ENCODE results near the gene PDILT.

Gene PDILT

DNA sequence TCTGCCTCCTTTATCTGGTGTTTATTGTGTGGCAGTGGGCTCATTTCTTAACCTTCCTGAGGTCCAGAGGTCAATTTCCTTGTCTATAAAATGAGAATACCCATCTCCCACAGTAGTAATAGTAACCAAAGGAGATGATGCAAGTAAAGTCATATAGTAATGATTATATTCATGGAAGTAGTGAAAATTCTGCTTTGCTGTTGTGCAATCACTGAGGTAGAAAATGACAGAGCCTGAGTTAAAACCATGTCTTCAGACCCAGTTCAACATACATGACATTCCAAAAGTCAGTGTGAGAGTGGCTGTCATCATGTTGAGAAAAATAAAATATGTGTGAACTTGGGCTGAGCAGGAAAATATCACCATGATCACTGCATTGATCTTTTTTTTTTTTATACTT lies 51.2 kb downstream of the PDILT start:
- POLR2A ChIA-PET = no interaction called here
- DNase-seq (ENCODE audit: low read depth, low spot score) = no peak
- TF ChIP-seq, protein P1, sequence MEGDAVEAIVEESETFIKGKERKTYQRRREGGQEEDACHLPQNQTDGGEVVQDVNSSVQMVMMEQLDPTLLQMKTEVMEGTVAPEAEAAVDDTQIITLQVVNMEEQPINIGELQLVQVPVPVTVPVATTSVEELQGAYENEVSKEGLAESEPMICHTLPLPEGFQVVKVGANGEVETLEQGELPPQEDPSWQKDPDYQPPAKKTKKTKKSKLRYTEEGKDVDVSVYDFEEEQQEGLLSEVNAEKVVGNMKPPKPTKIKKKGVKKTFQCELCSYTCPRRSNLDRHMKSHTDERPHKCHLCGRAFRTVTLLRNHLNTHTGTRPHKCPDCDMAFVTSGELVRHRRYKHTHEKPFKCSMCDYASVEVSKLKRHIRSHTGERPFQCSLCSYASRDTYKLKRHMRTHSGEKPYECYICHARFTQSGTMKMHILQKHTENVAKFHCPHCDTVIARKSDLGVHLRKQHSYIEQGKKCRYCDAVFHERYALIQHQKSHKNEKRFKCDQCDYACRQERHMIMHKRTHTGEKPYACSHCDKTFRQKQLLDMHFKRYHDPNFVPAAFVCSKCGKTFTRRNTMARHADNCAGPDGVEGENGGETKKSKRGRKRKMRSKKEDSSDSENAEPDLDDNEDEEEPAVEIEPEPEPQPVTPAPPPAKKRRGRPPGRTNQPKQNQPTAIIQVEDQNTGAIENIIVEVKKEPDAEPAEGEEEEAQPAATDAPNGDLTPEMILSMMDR (IDR thresholded peaks at IDR 0.05; ENCODE audit: insufficient read depth, low read length, missing control alignments) = no peak
- no peak overlapping the region for H3K4me3 ChIP-seq (ENCODE audit: low read depth, low read length)
- CTCF ChIA-PET = no interaction called here

DNA sequence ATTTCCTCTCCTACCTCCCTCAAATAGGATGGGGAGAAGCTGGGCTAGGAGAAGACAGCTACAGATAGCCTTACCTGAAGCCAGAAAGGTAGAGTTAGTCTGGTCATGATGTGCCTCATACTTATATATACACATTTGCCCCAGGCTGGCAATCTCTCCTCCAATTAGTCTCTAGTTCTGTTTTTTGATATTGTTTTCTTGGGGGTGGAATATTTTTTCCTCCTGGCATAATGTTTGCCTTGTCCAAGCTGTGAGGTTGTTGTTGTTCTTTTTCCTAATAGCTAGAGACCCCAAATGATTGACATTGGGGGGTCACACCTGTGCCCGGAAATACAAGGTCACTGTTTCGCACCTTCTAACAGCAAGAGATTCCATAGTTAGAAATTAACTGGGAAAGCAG lies 51.9 kb downstream of the PDILT start, which contains the start of gene UMOD:
UMOD (minus strand) TSS at position 101 of the 400 bp plus-strand sequence. CDS start 1,978 bp downstream, outside the sequence.
- TF ChIP-seq, protein P1 (IDR thresholded peaks at IDR 0.05; ENCODE audit: insufficient read depth, low read length, missing control alignments) = no peak
- no peak for DNase-seq (ENCODE audit: low read depth, low spot score)
- H3K4me3 ChIP-seq (ENCODE audit: low read depth, low read length) = no peak within 1 kb of the TSS
- POLR2A ChIA-PET = no interaction called here
- CTCF ChIA-PET = no interaction called here

DNA sequence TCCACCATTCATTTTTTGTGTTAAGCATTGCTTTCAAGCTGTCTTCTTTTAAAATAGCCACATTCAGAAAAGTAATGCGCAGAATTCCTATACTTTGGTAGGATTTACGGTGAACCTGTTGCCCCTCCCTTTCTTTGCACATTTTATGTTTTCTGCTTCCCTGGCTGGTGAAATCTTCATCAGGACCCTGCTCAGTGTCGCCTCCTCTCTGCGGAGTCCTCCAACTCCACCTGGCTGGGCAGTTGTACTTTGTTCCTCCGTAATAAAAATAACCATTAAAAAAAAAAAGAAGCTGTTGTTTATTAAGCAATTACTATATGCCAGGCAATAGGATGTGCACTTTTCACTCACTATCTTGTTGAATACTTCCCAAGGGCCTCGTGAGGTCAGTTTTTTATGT lies 54.9 kb downstream of the PDILT start:
- ChIA-PET POLR2A (no interaction called here), CTCF (no interaction called here)
- TF ChIP-seq, protein P1 (IDR thresholded peaks at IDR 0.05; ENCODE audit: insufficient read depth, low read length, missing control alignments) = no peak
- no peak for DNase-seq (ENCODE audit: low read depth, low spot score)
- no peak overlapping the region for H3K4me3 ChIP-seq (ENCODE audit: low read depth, low read length)

DNA sequence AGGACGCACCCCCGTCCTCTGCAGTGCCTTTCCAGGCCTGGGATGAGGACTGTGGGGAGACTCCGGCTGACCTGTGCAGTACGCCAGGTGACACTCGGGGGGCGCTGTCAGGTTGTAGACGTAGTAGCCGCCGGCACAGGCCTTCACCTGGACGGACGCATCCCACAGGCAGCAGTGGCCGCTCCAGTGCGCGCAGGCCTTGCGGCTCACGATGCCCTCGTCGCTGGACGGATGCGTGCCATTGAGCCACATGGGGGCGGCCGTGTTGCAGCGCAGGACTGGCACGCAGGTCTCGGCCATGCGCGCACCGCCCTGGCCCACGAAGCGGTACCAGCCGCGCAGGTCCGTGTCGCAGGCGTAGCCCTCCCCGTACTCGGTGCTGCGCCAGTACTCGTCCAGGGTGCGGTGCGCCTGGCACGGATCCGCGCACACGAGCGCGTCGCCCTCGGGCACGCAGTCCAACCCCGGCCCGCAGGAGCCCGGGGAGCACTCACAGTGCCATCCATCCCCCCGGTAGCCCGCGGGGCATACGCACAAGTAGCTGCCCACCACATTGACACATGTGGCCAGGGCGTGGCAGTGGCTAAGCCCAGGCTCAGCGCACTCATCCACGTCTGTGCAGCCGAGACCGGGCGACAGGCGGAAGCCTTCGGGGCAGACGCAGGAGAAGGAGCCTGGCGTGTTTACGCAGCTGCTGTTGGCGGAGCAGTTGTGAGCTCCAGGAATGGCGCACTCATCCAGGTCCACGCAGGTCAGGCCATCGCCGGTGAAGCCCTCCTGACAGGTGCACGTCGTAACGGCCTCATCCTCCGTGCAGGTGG lies 56.0 kb downstream of the PDILT start:
- no peak for DNase-seq (ENCODE audit: low read depth, low spot score)
- ChIA-PET POLR2A (no interaction called here), CTCF (no interaction called here)
- H3K4me3 ChIP-seq (ENCODE audit: low read depth, low read length) = no peak overlapping the region
- TF ChIP-seq, protein P1 (IDR thresholded peaks at IDR 0.05; ENCODE audit: insufficient read depth, low read length, missing control alignments) = no peak

DNA sequence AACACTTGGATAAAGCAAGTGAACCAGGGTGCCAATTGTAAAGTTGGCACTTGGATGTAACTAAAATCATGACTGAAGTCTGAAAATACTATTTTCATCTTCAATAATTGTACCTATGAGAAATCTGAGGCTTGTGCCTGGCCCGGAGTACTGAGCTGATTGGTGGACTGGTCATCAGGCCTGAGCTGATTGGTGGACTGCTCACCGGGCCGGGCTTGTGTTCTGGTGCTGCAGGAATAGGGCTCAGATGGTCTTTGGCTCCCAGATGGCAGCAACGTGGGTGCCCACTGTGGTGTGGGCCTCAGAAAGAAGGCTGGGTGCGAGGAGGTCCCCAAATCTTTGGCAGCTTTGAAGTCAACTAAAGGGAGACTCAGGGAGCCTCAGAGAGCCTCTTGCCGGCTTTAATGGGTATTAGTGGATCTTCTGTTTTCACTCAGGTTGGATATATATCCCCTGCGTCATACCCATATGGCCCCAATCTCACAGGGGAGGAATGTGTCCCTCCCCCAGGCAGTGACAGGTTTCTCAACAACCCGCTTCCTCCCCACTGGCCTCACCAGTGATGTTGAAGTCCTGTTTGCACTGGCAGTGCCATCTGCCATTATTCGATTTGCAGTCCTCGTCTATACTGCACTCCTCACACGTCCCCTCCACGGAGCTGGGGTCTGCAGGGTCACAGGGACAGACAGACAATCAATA lies 56.7 kb downstream of the PDILT start:
- CTCF ChIA-PET = no interaction called here
- H3K4me3 ChIP-seq (ENCODE audit: low read depth, low read length) = no peak overlapping the region
- TF ChIP-seq, protein P1 (IDR thresholded peaks at IDR 0.05; ENCODE audit: insufficient read depth, low read length, missing control alignments) = no peak
- POLR2A ChIA-PET = no interaction called here
- no peak for DNase-seq (ENCODE audit: low read depth, low spot score)

DNA sequence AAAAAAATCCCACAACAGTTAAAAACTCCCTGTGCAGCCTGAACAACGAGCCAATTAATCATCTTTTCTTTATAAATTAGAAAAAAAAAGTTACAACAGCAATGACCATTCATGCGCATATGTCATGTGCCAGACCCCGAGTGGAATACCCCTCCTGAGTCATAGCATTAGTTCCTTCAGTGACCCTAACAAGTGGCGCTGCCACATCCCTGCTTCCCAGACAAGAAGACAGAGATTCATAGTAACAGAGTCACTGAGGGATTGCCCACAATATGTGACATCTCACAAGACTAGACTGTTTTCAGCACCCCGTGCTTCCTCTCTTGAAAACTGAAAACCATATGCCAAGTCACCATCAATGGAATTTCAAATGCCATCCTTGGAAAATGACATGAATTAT lies 59.9 kb downstream of the PDILT start:
- ChIA-PET CTCF (no interaction called here), POLR2A (no interaction called here)
- no peak for DNase-seq (ENCODE audit: low read depth, low spot score)
- H3K4me3 ChIP-seq (ENCODE audit: low read depth, low read length) = no peak overlapping the region
- TF ChIP-seq, protein P1 (IDR thresholded peaks at IDR 0.05; ENCODE audit: insufficient read depth, low read length, missing control alignments) = no peak
